ENCODE results near the gene YDJC. TPM values are rescaled to one million over a fixed set of nuclear protein-coding genes. Genes with fewer than 3 reads are reported as not detected.
A peak's percentile ranks its signal among the peaks of the same experiment; 100 is the strongest.

Gene YDJC
- total and polyA plus RNA-seq, 9 of the 15 experiments (the other 6 are each of a cell fraction or from before 2014, with no cell fraction given): 13.5 to 871 (median 164) TPM

DNA sequence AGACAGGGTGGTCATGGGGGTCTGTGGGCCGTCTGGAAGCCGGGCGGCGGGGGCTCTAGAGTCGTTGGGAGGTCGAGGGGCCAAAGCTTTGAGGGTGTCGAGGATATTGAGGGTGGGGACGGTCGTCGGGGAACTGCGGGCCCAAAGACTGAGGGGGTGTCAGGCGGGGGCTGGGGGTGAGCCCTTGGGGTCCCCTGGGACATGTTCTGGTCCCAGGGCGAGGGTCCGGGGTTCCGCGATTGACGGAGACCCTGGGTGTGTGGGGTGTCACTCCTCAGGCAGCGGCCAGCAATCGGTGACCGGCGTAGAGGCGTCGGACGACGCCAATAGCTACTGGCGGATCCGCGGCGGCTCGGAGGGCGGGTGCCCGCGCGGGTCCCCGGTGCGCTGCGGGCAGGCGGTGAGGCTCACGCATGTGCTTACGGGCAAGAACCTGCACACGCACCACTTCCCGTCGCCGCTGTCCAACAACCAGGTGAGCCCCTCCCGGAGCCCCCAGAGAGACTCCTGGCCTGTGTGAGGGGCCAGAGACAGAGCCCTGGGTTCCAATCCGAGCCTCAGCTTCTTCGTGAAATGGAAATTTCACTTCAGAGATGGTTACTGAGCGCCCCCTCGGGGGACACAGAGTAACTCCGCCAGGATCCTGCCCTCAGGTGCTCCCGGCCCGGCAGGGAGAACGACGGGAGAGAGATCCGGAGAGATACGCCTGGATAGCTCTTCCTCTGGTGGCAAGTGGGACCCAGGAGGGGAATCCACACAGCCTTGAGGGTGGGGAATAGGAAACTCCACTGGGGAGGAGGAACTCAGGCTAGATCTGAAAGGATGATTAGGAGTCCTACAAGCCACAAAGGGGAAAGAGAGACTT lies 13.0 kb upstream of the YDJC start (continued):
- TF ChIP-seq MTA2 (IDR thresholded peaks at IDR 0.05; ENCODE audit: low read depth): no peak
- no peak for TF ChIP-seq SP1 (CRISPR knock-in tag; IDR thresholded peaks at IDR 0.05)
- TF ChIP-seq, protein P1, sequence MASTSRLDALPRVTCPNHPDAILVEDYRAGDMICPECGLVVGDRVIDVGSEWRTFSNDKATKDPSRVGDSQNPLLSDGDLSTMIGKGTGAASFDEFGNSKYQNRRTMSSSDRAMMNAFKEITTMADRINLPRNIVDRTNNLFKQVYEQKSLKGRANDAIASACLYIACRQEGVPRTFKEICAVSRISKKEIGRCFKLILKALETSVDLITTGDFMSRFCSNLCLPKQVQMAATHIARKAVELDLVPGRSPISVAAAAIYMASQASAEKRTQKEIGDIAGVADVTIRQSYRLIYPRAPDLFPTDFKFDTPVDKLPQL (IDR thresholded peaks at IDR 0.05; ENCODE audit: extremely low read depth, insufficient read length): no peak
- TF ChIP-seq, protein P2, sequence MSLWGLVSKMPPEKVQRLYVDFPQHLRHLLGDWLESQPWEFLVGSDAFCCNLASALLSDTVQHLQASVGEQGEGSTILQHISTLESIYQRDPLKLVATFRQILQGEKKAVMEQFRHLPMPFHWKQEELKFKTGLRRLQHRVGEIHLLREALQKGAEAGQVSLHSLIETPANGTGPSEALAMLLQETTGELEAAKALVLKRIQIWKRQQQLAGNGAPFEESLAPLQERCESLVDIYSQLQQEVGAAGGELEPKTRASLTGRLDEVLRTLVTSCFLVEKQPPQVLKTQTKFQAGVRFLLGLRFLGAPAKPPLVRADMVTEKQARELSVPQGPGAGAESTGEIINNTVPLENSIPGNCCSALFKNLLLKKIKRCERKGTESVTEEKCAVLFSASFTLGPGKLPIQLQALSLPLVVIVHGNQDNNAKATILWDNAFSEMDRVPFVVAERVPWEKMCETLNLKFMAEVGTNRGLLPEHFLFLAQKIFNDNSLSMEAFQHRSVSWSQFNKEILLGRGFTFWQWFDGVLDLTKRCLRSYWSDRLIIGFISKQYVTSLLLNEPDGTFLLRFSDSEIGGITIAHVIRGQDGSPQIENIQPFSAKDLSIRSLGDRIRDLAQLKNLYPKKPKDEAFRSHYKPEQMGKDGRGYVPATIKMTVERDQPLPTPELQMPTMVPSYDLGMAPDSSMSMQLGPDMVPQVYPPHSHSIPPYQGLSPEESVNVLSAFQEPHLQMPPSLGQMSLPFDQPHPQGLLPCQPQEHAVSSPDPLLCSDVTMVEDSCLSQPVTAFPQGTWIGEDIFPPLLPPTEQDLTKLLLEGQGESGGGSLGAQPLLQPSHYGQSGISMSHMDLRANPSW (CRISPR knock-in tag; IDR thresholded peaks at IDR 0.05): no peak; the same call in none of the 2 replicates
- no peak for TF ChIP-seq KDM5B (IDR thresholded peaks at IDR 0.05; ENCODE audit: insufficient replicate concordance, low read depth, low read length)
- no peak for TF ChIP-seq CREBBP (IDR thresholded peaks at IDR 0.05; ENCODE audit: low read depth, low read length)
- no peak for TF ChIP-seq DDX20 (tag; IDR thresholded peaks at IDR 0.05; ENCODE audit: low read depth)
- no peak for TF ChIP-seq DNMT1 (IDR thresholded peaks at IDR 0.05)
- TF ChIP-seq POLR3A (IDR thresholded peaks at IDR 0.05; ENCODE audit: borderline replicate concordance, extremely low read depth, insufficient read depth, insufficient read length): no peak
- TF ChIP-seq JUNB (CRISPR knock-in tag; conservative IDR thresholded peaks at IDR 0.05): no peak
- TF ChIP-seq EP300 (IDR thresholded peaks at IDR 0.05; ENCODE audit: low read length): peak; percentile 80
- TF ChIP-seq SMC3 (conservative IDR thresholded peaks at IDR 0.05; ENCODE audit: insufficient read depth, low read depth, low read length): peak; percentile 95
- no peak for TF ChIP-seq PCBP2 (IDR thresholded peaks at IDR 0.05; ENCODE audit: low read depth, low read length, poor library complexity, severe bottlenecking)
- no peak for TF ChIP-seq HDAC6 (IDR thresholded peaks at IDR 0.05; ENCODE audit: low read depth, low read length)
- TF ChIP-seq, protein P3, sequence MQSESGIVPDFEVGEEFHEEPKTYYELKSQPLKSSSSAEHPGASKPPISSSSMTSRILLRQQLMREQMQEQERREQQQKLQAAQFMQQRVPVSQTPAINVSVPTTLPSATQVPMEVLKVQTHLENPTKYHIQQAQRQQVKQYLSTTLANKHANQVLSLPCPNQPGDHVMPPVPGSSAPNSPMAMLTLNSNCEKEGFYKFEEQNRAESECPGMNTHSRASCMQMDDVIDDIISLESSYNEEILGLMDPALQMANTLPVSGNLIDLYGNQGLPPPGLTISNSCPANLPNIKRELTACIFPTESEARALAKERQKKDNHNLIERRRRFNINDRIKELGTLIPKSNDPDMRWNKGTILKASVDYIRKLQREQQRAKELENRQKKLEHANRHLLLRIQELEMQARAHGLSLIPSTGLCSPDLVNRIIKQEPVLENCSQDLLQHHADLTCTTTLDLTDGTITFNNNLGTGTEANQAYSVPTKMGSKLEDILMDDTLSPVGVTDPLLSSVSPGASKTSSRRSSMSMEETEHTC (IDR thresholded peaks at IDR 0.05): no peak
- no peak for TF ChIP-seq MEF2D (tag; conservative IDR thresholded peaks at IDR 0.05; ENCODE audit: low read depth)
- no peak for TF ChIP-seq ZNF77 (CRISPR knock-in tag; IDR thresholded peaks at IDR 0.05)
- no peak for TF ChIP-seq ZNF75A (CRISPR knock-in tag; IDR thresholded peaks at IDR 0.05)
- no peak for TF ChIP-seq ZC3H8 (IDR thresholded peaks at IDR 0.05)
- peak; percentile 88 for TF ChIP-seq RBBP5 (IDR thresholded peaks at IDR 0.05; ENCODE audit: borderline replicate concordance, insufficient read depth, low read length, poor library complexity, severe bottlenecking)
- TF ChIP-seq BCL6 (CRISPR knock-in tag; IDR thresholded peaks at IDR 0.05): no peak
- no peak for TF ChIP-seq DIDO1 (tag; IDR thresholded peaks at IDR 0.05; ENCODE audit: low read depth)
- no peak for TF ChIP-seq ZBTB7A (IDR thresholded peaks at IDR 0.05; ENCODE audit: borderline replicate concordance, control insufficient read depth, low read depth, low read length)
- TF ChIP-seq NFIX (CRISPR knock-in tag; IDR thresholded peaks at IDR 0.05; ENCODE audit: low read depth): no peak
- no peak for TF ChIP-seq MED1 (CRISPR knock-in tag; IDR thresholded peaks at IDR 0.05; ENCODE audit: borderline replicate concordance)

All from K562 (cell line).